Heart left ventricle (tissue), 13 donors: ENCODE measurements around the gene HDAC10.

Source experiments
- CTCF ChIP-seq, 12 donors: fragments of 200-600 bp; sonication (generic) in 4 of 12; IDR thresholded peaks; one replicate each; pipeline versions ENCODE4 v1.5.0 to v1.8.0; 2018 to 2022; ENCODE audit warnings: antibody characterized with exemption in 12 of 12, mild to moderate bottlenecking in 5 of 12
- POLR2A ChIP-seq, 2 donors: fragments of 450-650 bp; IDR thresholded peaks; one replicate each; pipeline ENCODE4 v1.6.1; 2017; ENCODE audit warnings: antibody characterized with exemption in 2 of 2, mild to moderate bottlenecking in 2 of 2, moderate library complexity in 2 of 2
- donor health status: ischemic (EF 13 %, LVEDD 7.1; RV severe dilation, severe dysfunction).
- donor health status: DM: no; HTN: yes; CAD: no.
- donor health status: DM: no; HTN: no; CAD: no.
- donor health status: ischemic (EF 25% LVEDD 6.9; RV normal size, moderate dysfunction).
- donor health status: ischemic (EF 25% LVEDD 5.7; RV mildly dilated, moderate dysfunction).
- donor health status: ischemic (EF 35%, LVEDD 5.7; RV mildly dilated, moderate dysfunction).
- donor health status: nonischemic (EF 11% LVEDD 7.7; RV severe dilation, severe dysfunction).
- donor health status: DM: yes; HTN: yes; CAD: no.
- donor health status: PGD.
- donor health status: ischemic (EF 29% LVEDD 5.4; RV normal size, mild dysfunction).
- donor health status: nonischemic (EF 23%, LVEDD 6.1; RV moderate dilation, normal function).

- TF ChIP-seq CTCF (IDR thresholded peaks at IDR 0.05), result no peak
- no peak for TF ChIP-seq POLR2A (IDR thresholded peaks at IDR 0.05)
Observed at GRCh38 chr22:50246242-50247175, 4.6 kb downstream of the HDAC10 start.
